ENCODE results near the gene UBE4B. TPM values are rescaled to one million over a fixed set of nuclear protein-coding genes. Genes with fewer than 3 reads are reported as not detected.

UBE4B gene
- total RNA-seq, 2 donors from 2014 or later, result 62.7 to 73.3 TPM

GRCh38 chr1:10114746-10115145, 82.0 kb downstream of the UBE4B start:
- Mint-ChIP-seq H3K9me3 (no peaks in the 10 kb centered on the region), H3K4me3 (no peak overlapping the region), H3K36me3 (ENCODE audit: low read depth) (peaks cover 67% of the 10 kb centered on the region), H3K4me1 (no peaks in the 10 kb centered on the region), H3K27ac (no peak overlapping the region), H3K27me3 (ENCODE audit: insufficient read depth) (no peaks in the 10 kb centered on the region)
- Histone ChIP-seq H3K9ac (ENCODE audit: extremely low read depth, low read length, poor library complexity, severe bottlenecking) (no peak overlapping the region), H3K4me3 (ENCODE audit: low read length) (no peak overlapping the region), H3K27me3 (ENCODE audit: control insufficient read depth, insufficient read depth, low read length, poor library complexity, severe bottlenecking) (no peaks in the 10 kb centered on the region), H3K27ac (ENCODE audit: low read depth, low read length) (no peak overlapping the region), H3K4me1 (ENCODE audit: control insufficient read depth, insufficient read depth, low read length) (no peaks in the 10 kb centered on the region), H3K9me3 (ENCODE audit: control insufficient read depth, low read length) (no peaks in the 10 kb centered on the region), H3K36me3 (ENCODE audit: control insufficient read depth, insufficient read depth, low read length) (peaks cover 23% of the 10 kb centered on the region)
- TF ChIP-seq, protein P1, sequence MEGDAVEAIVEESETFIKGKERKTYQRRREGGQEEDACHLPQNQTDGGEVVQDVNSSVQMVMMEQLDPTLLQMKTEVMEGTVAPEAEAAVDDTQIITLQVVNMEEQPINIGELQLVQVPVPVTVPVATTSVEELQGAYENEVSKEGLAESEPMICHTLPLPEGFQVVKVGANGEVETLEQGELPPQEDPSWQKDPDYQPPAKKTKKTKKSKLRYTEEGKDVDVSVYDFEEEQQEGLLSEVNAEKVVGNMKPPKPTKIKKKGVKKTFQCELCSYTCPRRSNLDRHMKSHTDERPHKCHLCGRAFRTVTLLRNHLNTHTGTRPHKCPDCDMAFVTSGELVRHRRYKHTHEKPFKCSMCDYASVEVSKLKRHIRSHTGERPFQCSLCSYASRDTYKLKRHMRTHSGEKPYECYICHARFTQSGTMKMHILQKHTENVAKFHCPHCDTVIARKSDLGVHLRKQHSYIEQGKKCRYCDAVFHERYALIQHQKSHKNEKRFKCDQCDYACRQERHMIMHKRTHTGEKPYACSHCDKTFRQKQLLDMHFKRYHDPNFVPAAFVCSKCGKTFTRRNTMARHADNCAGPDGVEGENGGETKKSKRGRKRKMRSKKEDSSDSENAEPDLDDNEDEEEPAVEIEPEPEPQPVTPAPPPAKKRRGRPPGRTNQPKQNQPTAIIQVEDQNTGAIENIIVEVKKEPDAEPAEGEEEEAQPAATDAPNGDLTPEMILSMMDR (conservative IDR thresholded peaks at IDR 0.05), result no peak
- DNase-seq, result no peak
- 93 to 97% methylated on average over 5 to 6 of the region's 6 CpGs for WGBS, 2 experiments (ENCODE audit: insufficient coverage in 1 of 2, insufficient read length in 1 of 2)

DNA sequence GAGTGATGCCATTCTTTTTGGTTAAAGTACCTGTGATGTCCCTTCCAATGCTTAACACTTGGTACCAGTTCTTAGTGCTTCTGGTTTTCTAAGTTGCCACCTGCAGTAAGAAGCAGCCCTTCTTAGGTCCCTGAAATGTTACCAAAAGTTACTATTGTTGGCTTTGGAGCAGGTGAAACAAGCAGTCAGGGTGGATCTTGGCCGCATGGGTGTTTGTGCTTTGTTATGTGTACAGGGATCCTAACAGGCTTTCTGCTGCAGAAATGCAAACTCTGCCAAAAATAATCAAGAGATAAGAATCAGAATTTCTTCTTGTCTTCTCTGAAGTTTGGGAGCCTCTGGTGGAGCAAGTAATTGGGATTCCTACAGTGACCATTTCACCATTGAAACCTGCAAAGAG, 84.4 kb downstream of the UBE4B start:
- no peak overlapping the region for H3K4me3 Mint-ChIP-seq
- no peaks in the 10 kb centered on the region for H3K9me3 Mint-ChIP-seq
- H3K36me3 Mint-ChIP-seq (ENCODE audit: low read depth), result peaks cover 62% of the 10 kb centered on the region
- H3K27ac ChIP-seq (ENCODE audit: low read depth, low read length), result no peak overlapping the region
- no peaks in the 10 kb centered on the region for H3K4me1 ChIP-seq (ENCODE audit: control insufficient read depth, insufficient read depth, low read length)
- no peaks in the 10 kb centered on the region for H3K27me3 Mint-ChIP-seq (ENCODE audit: insufficient read depth)
- H3K27me3 ChIP-seq (ENCODE audit: control insufficient read depth, insufficient read depth, low read length, poor library complexity, severe bottlenecking), result no peaks in the 10 kb centered on the region
- no peaks in the 10 kb centered on the region for H3K9me3 ChIP-seq (ENCODE audit: control insufficient read depth, low read length)
- H3K9ac ChIP-seq (ENCODE audit: extremely low read depth, low read length, poor library complexity, severe bottlenecking), result no peak overlapping the region
- TF ChIP-seq, protein P1 (conservative IDR thresholded peaks at IDR 0.05), result no peak
- peaks cover 35% of the 10 kb centered on the region for H3K36me3 ChIP-seq (ENCODE audit: control insufficient read depth, insufficient read depth, low read length)
- H3K4me3 ChIP-seq (ENCODE audit: low read length), result no peak overlapping the region
- WGBS, 2 experiments (ENCODE audit: insufficient coverage in 1 of 2, insufficient read length in 1 of 2), result 83% methylated on average over 1 of the region's 1 CpG; no CpG with 5 or more reads in 1 of the 2 experiments
- DNase-seq, result no peak
- no peaks in the 10 kb centered on the region for H3K4me1 Mint-ChIP-seq
- no peak overlapping the region for H3K27ac Mint-ChIP-seq

DNA sequence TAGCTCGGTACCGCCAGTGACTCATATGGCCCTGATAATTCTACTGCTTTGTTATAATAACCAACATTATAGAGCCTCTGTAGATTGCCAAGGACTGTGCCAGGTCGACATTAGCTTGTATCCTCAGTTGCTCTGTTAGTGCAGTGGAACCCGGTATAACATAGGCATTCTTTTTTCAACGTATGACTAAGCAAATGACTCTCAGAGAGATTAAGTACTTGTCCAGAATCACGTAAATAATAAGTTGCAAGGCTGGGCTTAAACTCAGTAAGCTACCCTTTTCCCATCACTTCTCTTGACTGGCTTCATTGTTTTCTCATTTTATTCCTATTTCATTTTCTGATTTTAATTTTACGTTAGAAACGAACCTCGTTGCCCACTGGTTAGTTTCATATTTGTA, 85.1 kb downstream of the UBE4B start:
- Mint-ChIP-seq H3K9me3 (no peaks in the 10 kb centered on the region), H3K36me3 (ENCODE audit: low read depth) (peaks cover 61% of the 10 kb centered on the region), H3K4me1 (no peaks in the 10 kb centered on the region), H3K27me3 (ENCODE audit: insufficient read depth) (no peaks in the 10 kb centered on the region), H3K27ac (no peak overlapping the region), H3K4me3 (no peak overlapping the region)
- Histone ChIP-seq H3K36me3 (ENCODE audit: control insufficient read depth, insufficient read depth, low read length) (peaks cover 43% of the 10 kb centered on the region), H3K9ac (ENCODE audit: extremely low read depth, low read length, poor library complexity, severe bottlenecking) (no peak overlapping the region), H3K27me3 (ENCODE audit: control insufficient read depth, insufficient read depth, low read length, poor library complexity, severe bottlenecking) (no peaks in the 10 kb centered on the region), H3K4me1 (ENCODE audit: control insufficient read depth, insufficient read depth, low read length) (no peaks in the 10 kb centered on the region), H3K9me3 (ENCODE audit: control insufficient read depth, low read length) (no peaks in the 10 kb centered on the region), H3K4me3 (ENCODE audit: low read length) (no peak overlapping the region), H3K27ac (ENCODE audit: low read depth, low read length) (no peak overlapping the region)
- no peak for DNase-seq
- TF ChIP-seq, protein P1 (conservative IDR thresholded peaks at IDR 0.05), result no peak
- 91 to 92% methylated on average over 6 to 9 of the region's 9 CpGs for WGBS, 2 experiments (ENCODE audit: insufficient coverage in 1 of 2, insufficient read length in 1 of 2)
